K562 (cell line): ENCODE measurements around the gene PLCB3. TPM values are rescaled to one million over a fixed set of nuclear protein-coding genes. Genes with fewer than 3 reads are reported as not detected.

Source experiments
- ATF7 ChIP-seq: fragments of 450-650 bp; IDR thresholded peaks from 2 replicates; pipeline ENCODE4 v1.7.1; 2014; ENCODE audit warnings: mild to moderate bottlenecking, moderate library complexity
- BCLAF1 ChIP-seq, 2 experiments: fragments of 450-650 bp in 1 of 2; IDR thresholded peaks; 2 replicates each; pipeline ENCODE4 v1.6.1; 2011 to 2017; ENCODE audit warnings: low read depth in 2 of 2, antibody characterized with exemption in 1 of 2, borderline replicate concordance in 1 of 2, low read length in 1 of 2, mild to moderate bottlenecking in 1 of 2, mixed read lengths in 1 of 2; ENCODE audit not compliant: control insufficient read depth in 1 of 2
- HIVEP1 ChIP-seq: fragments of 250-450 bp; sonication (Bioruptor Pico); IDR thresholded peaks from 2 replicates; pipeline ENCODE4 v1.4.0; 2020; ENCODE audit warnings: mild to moderate bottlenecking
- MITF ChIP-seq: IDR thresholded peaks from 2 replicates; pipeline ENCODE4 v1.6.1; 2014; ENCODE audit warnings: antibody characterized with exemption
- MTA3 ChIP-seq: fragments of 450-650 bp; formaldehyde crosslinking; IDR thresholded peaks from 2 replicates; pipeline ENCODE4 v1.6.1; 2017; ENCODE audit warnings: mild to moderate bottlenecking, borderline replicate concordance
- NR3C1 ChIP-seq: sonication (generic); formaldehyde crosslinking; IDR thresholded peaks from 2 replicates; pipeline ENCODE4 v1.8.1; 2022; ENCODE audit warnings: missing genetic modification reagents
- NUFIP1 ChIP-seq: fragments of 450-650 bp; IDR thresholded peaks from 2 replicates; pipeline ENCODE4 v1.6.1; 2018; ENCODE audit not compliant: partially characterized antibody
- PTBP1 ChIP-seq: fragments of 200-400 bp; formaldehyde crosslinking; IDR thresholded peaks from 2 replicates; pipeline ENCODE4 v1.6.1; 2017; ENCODE audit warnings: low read depth, low read length
- TRIM25 ChIP-seq: fragments of 450-650 bp; IDR thresholded peaks from 2 replicates; pipeline ENCODE4 v1.7.0; 2016; ENCODE audit warnings: borderline replicate concordance
- ZBTB17 ChIP-seq: fragments of 450-650 bp; formaldehyde crosslinking; IDR thresholded peaks from 2 replicates; pipeline ENCODE4 v1.4.0; 2020; ENCODE audit warnings: mild to moderate bottlenecking
- ZEB2 ChIP-seq: fragments of 450-650 bp; IDR thresholded peaks from 2 replicates; pipeline ENCODE4 v1.6.1; 2016
- ZNF165 ChIP-seq: fragments of 250-450 bp; sonication (Bioruptor Pico); IDR thresholded peaks from 2 replicates; pipeline ENCODE4 v1.4.0; 2020; ENCODE audit warnings: borderline replicate concordance
- ZNF253 ChIP-seq: fragments of 250-450 bp; sonication (Bioruptor Pico); conservative IDR thresholded peaks from 2 replicates; pipeline ENCODE4 v1.6.1; 2021; ENCODE audit warnings: mild to moderate bottlenecking
- ZNF263 ChIP-seq: sonication (generic); formaldehyde crosslinking; IDR thresholded peaks from 2 replicates; pipeline ENCODE4 v1.8.0; 2022; ENCODE audit warnings: mild to moderate bottlenecking, missing genetic modification reagents, borderline replicate concordance
- ZNF347 ChIP-seq: fragments of 450-650 bp; formaldehyde crosslinking; IDR thresholded peaks from 2 replicates; pipeline ENCODE4 v1.4.0; 2020; ENCODE audit warnings: low read depth, mild to moderate bottlenecking, moderate library complexity
- polyA plus RNA-seq, 8 experiments: library from polyadenylated mRNA; depleted of rRNA in 4 of 8; stranded (reverse) in 5 of 8; unstranded in 3 of 8; fragments of >200 nt; fragmentation: Nextera tagmentation in 2 of 8; fragmentation: Illumina TruSeq in 1 of 8; extraction: Ambion mirVana in 2 of 8; extraction: Trizol in 1 of 8; gene quantifications; 2 replicates each; pipeline versions ENCODE4 v1.2.1 to v1.2.3, GENCODE V29; 2011 to 2014; ENCODE audit warnings: inconsistent platforms in 1 of 8, missing spikeins in 1 of 8
- total RNA-seq, 7 experiments: library from RNA; depleted of rRNA in 6 of 7; stranded (reverse); fragments of >200 nt in 6 of 7; fragmentation: Illumina TruSeq in 2 of 7; extraction: Trizol in 2 of 7; gene quantifications; 2 replicates each; pipeline versions ENCODE4 v1.2.1 to v1.2.3, GENCODE V29; 2011 to 2021; ENCODE audit warnings: low replicate concordance in 1 of 7
- TF ChIP-seq, protein P1 (sequence below): IDR thresholded peaks from 3 replicates; pipeline ENCODE4 v1.6.1; 2011; ENCODE audit warnings: borderline replicate concordance, mild to moderate bottlenecking, moderate library complexity; ENCODE audit not compliant: insufficient read length; ENCODE audit errors: extremely low read depth

The PLCB3 gene
- total and polyA plus RNA-seq, 9 of the 15 experiments (the other 6 are each of a cell fraction or from before 2014, with no cell fraction given): 0.31 to 44.8 (median 14.6) TPM

- TF ChIP-seq MITF (no peak), NR3C1 (CRISPR knock-in tag) (no peak), ZNF165 (no peak), ZEB2 (no peak), ZNF263 (CRISPR knock-in tag) (no peak), ZNF347 (no peak), BCLAF1 (IDR thresholded peaks at IDR 0.05; ENCODE audit: borderline replicate concordance in 1 of 2, control insufficient read depth in 1 of 2, low read depth in 2 of 2, low read length in 1 of 2) (no peak), HIVEP1 (CRISPR knock-in tag) (no peak), ZBTB17 (CRISPR knock-in tag) (no peak), TRIM25 (no peak), ATF7 (no peak), ZNF253 (CRISPR knock-in tag) (no peak), NUFIP1 (no peak), PTBP1 (peak; percentile 96), MTA3 (0 out of 2 replicates have a peak, but pooled peaks have one; percentile 29)
- TF ChIP-seq, protein P1, sequence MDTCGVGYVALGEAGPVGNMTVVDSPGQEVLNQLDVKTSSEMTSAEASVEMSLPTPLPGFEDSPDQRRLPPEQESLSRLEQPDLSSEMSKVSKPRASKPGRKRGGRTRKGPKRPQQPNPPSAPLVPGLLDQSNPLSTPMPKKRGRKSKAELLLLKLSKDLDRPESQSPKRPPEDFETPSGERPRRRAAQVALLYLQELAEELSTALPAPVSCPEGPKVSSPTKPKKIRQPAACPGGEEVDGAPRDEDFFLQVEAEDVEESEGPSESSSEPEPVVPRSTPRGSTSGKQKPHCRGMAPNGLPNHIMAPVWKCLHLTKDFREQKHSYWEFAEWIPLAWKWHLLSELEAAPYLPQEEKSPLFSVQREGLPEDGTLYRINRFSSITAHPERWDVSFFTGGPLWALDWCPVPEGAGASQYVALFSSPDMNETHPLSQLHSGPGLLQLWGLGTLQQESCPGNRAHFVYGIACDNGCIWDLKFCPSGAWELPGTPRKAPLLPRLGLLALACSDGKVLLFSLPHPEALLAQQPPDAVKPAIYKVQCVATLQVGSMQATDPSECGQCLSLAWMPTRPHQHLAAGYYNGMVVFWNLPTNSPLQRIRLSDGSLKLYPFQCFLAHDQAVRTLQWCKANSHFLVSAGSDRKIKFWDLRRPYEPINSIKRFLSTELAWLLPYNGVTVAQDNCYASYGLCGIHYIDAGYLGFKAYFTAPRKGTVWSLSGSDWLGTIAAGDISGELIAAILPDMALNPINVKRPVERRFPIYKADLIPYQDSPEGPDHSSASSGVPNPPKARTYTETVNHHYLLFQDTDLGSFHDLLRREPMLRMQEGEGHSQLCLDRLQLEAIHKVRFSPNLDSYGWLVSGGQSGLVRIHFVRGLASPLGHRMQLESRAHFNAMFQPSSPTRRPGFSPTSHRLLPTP: no peak
Observed at GRCh38 chr11:64249563-64250414, 1.5 kb upstream of the PLCB3 start (continued).
